SU-DHL-6 (cell line): Measurements from ENCODE around the gene PARN.

Experiments
- H2AFZ ChIP-seq: fragments of 200-600 bp; sonication (generic); 2 replicates; pipeline ENCODE4 v1.6.1; 2014; ENCODE audit warnings: low read depth, mild to moderate bottlenecking, moderate library complexity, mixed read lengths, antibody characterized with exemption, low read length; ENCODE audit not compliant: severe bottlenecking
- H3F3A ChIP-seq: fragments of 200-600 bp; shearing (Covaris generic); 2 replicates; pipeline ENCODE4 v1.6.0; 2016; ENCODE audit warnings: antibody characterized with exemption, mild to moderate bottlenecking; ENCODE audit not compliant: insufficient read depth
- H3K27ac ChIP-seq: fragments of 200-600 bp; sonication (generic); 2 replicates; pipeline ENCODE4 v1.5.1; 2016; ENCODE audit warnings: low read depth, mild to moderate bottlenecking, low read length, moderate library complexity, mixed read lengths
- H3K27me3 ChIP-seq: fragments of 200-600 bp; sonication (generic), shearing (Covaris generic); 2 replicates; pipeline ENCODE4 v1.6.0; 2014; ENCODE audit warnings: mild to moderate bottlenecking, low read length
- H3K36me3 ChIP-seq: fragments of 200-600 bp; sonication (generic); 2 replicates; pipeline ENCODE4 v1.6.1; 2014; ENCODE audit warnings: mild to moderate bottlenecking, low read length, mixed read lengths
- H3K4me2 ChIP-seq: fragments of 300-600, 200-600 bp; shearing (Covaris generic), sonication (generic); 2 replicates; pipeline ENCODE4 v1.6.0; 2014; ENCODE audit warnings: low read length, low read depth, mild to moderate bottlenecking; ENCODE audit not compliant: poor library complexity, severe bottlenecking
- H3K4me3 ChIP-seq: fragments of 200-600 bp; sonication (generic); 2 replicates; pipeline ENCODE4 v1.5.1; 2014; ENCODE audit warnings: antibody characterized with exemption, low read length, mild to moderate bottlenecking, mixed read lengths; ENCODE audit not compliant: insufficient read depth, poor library complexity, severe bottlenecking
- H3K79me2 ChIP-seq: fragments of 200-600 bp; sonication (generic); 2 replicates; pipeline ENCODE4 v1.6.1; 2014; ENCODE audit warnings: mild to moderate bottlenecking, low read length, moderate library complexity; ENCODE audit not compliant: insufficient read depth
- H3K9ac ChIP-seq: fragments of 200-600 bp; sonication (generic); 2 replicates; pipeline ENCODE4 v1.7.0; 2014; ENCODE audit warnings: mild to moderate bottlenecking, low read length
- H3K9me2 ChIP-seq: fragments of 200-600 bp; sonication (generic); replicated peaks from 2 replicates; pipeline ENCODE4 v1.6.1; 2014; ENCODE audit warnings: low read length; ENCODE audit not compliant: insufficient read depth
- H3K9me3 ChIP-seq: fragments of 200-600 bp; sonication (generic); 2 replicates; pipeline ENCODE4 v1.6.1; 2014; ENCODE audit warnings: low read length, mixed read lengths; ENCODE audit not compliant: insufficient read depth
- H4K20me1 ChIP-seq: fragments of 200-600 bp; sonication (generic); 2 replicates; pipeline ENCODE4 v1.6.1; 2014; ENCODE audit warnings: low read depth, mild to moderate bottlenecking, antibody characterized with exemption, low read length, moderate library complexity, mixed read lengths
- EZH2phosphoT487 ChIP-seq: fragments of 200-600 bp; sonication (generic), shearing (Covaris generic); conservative IDR thresholded peaks from 2 replicates; pipeline ENCODE4 v1.6.1; 2018; ENCODE audit warnings: mild to moderate bottlenecking, antibody characterized with exemption, low read length, moderate library complexity, mixed read lengths
- TF ChIP-seq, protein P1 (sequence below): fragments of 200-600 bp; sonication (generic); IDR thresholded peaks from one replicate; pipeline ENCODE4 v1.5.1; 2017; ENCODE audit warnings: antibody characterized with exemption, mild to moderate bottlenecking, low read length, moderate library complexity; ENCODE audit not compliant: insufficient read depth, poor library complexity, severe bottlenecking

PARN gene

DNA sequence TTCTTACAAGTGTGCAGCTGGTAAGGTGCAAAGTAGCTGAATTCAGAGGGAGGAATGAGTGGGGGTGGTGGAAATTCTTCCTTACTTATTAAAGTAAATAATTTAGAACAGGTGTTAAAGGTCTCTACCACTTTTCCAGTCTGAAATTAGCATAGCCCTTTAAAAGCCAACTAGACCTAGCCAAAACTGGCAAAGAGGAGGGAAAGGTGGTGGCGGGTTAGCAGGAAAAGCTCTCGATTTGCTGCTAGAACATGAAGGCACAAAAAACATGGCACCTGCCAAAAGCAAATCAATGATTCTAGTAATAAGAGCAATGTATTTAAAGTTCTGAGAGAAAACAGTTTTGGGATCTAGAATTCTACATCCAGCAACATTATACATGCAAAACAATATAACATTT is 157.7 kb downstream of the PARN start:
- H3K79me2 ChIP-seq: no peaks in the 10 kb centered on the region
- TF ChIP-seq EZH2phosphoT487: no peak
- TF ChIP-seq, protein P1, sequence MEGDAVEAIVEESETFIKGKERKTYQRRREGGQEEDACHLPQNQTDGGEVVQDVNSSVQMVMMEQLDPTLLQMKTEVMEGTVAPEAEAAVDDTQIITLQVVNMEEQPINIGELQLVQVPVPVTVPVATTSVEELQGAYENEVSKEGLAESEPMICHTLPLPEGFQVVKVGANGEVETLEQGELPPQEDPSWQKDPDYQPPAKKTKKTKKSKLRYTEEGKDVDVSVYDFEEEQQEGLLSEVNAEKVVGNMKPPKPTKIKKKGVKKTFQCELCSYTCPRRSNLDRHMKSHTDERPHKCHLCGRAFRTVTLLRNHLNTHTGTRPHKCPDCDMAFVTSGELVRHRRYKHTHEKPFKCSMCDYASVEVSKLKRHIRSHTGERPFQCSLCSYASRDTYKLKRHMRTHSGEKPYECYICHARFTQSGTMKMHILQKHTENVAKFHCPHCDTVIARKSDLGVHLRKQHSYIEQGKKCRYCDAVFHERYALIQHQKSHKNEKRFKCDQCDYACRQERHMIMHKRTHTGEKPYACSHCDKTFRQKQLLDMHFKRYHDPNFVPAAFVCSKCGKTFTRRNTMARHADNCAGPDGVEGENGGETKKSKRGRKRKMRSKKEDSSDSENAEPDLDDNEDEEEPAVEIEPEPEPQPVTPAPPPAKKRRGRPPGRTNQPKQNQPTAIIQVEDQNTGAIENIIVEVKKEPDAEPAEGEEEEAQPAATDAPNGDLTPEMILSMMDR: no peak
- no peaks in the 10 kb centered on the region for H3K9me3 ChIP-seq
- H3K9me2 ChIP-seq: no peaks in the 10 kb centered on the region
- H3K9ac ChIP-seq: no peak overlapping the region
- H3K27me3 ChIP-seq: no peaks in the 10 kb centered on the region
- H2AFZ ChIP-seq: no peak overlapping the region
- H3K4me2 ChIP-seq: no peak overlapping the region
- H3K4me3 ChIP-seq: no peak overlapping the region
- H3F3A ChIP-seq: no peaks in the 10 kb centered on the region
- H3K36me3 ChIP-seq: peaks cover 3% of the 10 kb centered on the region; the same call in 1 of the 2 replicates
- H3K27ac ChIP-seq: no peak overlapping the region
- no peaks in the 10 kb centered on the region for H4K20me1 ChIP-seq

DNA sequence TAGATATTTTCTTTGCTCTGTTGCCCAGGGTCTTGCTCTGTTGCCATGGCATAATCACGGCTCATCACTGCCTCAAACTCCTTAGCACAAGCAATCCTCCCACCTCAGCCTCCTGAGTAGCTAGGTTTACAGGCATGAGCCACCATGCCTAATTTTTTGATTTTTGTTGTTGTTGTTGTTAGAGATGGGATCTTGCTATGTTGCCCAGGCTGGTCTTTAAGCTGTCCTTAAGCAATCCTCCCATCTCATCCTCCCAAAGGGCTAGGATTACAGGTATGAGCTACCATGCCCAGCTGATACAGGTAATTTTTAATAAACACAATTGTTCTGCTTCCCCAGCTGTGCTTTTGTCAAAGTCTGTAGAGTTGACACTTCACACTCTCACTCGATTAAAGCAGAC is 159.3 kb downstream of the PARN start:
- Histone ChIP-seq H2AFZ (no peak overlapping the region), H3K4me2 (no peak overlapping the region), H3K4me3 (no peak overlapping the region), H3K9me2 (no peaks in the 10 kb centered on the region), H3K79me2 (no peaks in the 10 kb centered on the region), H3K36me3 (peaks cover 3% of the 10 kb centered on the region; the same call in 1 of the 2 replicates), H3K27me3 (no peaks in the 10 kb centered on the region), H4K20me1 (no peaks in the 10 kb centered on the region), H3K9ac (no peak overlapping the region), H3K9me3 (no peaks in the 10 kb centered on the region), H3F3A (no peaks in the 10 kb centered on the region), H3K27ac (no peak overlapping the region)
- TF ChIP-seq EZH2phosphoT487: no peak

DNA sequence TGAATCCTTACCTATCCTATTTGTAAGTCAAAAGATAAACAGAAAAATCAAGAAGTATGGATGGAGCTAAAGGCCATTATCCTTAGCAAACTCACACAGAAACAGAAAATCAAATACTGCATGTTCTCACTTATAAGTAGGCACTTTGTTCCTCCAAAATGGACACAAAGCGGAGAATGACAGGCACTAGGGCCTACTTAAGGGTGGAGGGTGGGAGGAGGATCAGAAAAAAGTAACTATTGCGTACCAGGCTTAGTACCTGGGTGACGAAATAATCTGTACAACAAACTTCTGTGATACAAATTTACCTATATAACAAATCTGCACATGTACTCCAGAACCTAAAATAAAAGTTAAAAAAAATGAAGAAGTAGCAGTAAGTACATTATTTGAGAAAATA is 164.3 kb downstream of the PARN start:
- H3K27ac ChIP-seq: no peak overlapping the region
- H3K9ac ChIP-seq: no peak overlapping the region
- TF ChIP-seq, protein P1: no peak
- TF ChIP-seq EZH2phosphoT487: no peak
- no peak overlapping the region for H3K4me3 ChIP-seq
- H3K4me2 ChIP-seq: no peak overlapping the region
- peaks cover 12% of the 10 kb centered on the region; the same call in 1 of the 2 replicates for H3K9me3 ChIP-seq
- H3K9me2 ChIP-seq: no peaks in the 10 kb centered on the region
- H2AFZ ChIP-seq: no peak overlapping the region
- H4K20me1 ChIP-seq: no peaks in the 10 kb centered on the region
- H3F3A ChIP-seq: no peaks in the 10 kb centered on the region
- peaks cover 20% of the 10 kb centered on the region for H3K36me3 ChIP-seq
- H3K27me3 ChIP-seq: no peaks in the 10 kb centered on the region
- 0 out of 2 replicates have a peak, but pooled peaks cover 4% of the 10 kb centered on the region for H3K79me2 ChIP-seq

DNA sequence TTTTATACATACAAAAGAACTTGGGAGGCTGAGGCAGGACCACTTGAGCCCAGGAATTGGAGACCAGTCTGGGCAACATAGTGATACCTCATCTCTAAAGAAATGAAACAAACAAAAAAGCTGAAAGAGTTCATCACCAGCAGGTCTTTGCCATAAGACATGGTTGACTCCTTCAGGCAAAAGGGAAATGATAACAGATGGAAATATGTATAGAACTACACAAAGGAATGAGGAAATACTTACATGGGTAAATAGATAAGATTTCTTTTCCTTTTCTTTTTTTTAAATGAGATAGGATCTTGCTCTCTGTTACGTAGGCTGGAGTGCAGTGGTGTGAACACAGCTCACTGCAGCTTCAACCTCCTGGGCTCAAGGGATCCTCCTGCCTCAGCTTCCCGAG is 165.3 kb downstream of the PARN start:
- no peak overlapping the region for H2AFZ ChIP-seq
- TF ChIP-seq, protein P1: no peak
- TF ChIP-seq EZH2phosphoT487: no peak
- no peaks in the 10 kb centered on the region for H3F3A ChIP-seq
- no peaks in the 10 kb centered on the region for H4K20me1 ChIP-seq
- H3K9me3 ChIP-seq: peaks cover 12% of the 10 kb centered on the region; the same call in 1 of the 2 replicates
- H3K4me3 ChIP-seq: no peak overlapping the region
- 0 out of 2 replicates have a peak, but pooled peaks cover 7% of the 10 kb centered on the region for H3K79me2 ChIP-seq
- H3K4me2 ChIP-seq: no peak overlapping the region
- H3K27ac ChIP-seq: no peak overlapping the region
- no peak overlapping the region for H3K9ac ChIP-seq
- H3K9me2 ChIP-seq: no peaks in the 10 kb centered on the region
- peaks cover 24% of the 10 kb centered on the region for H3K36me3 ChIP-seq
- H3K27me3 ChIP-seq: no peaks in the 10 kb centered on the region
